Activated naive CD4-positive, alpha-beta T cell (primary cell): ENCODE results near the gene CTTN.
"Not testable (repeated sequence)": the region's sequence is repeated elsewhere in the genome, so short reads cannot be mapped to it uniquely, and the experiment has no call there.

ENCODE experiments used
- DNase-seq, 4 experiments: peaks; one replicate each; lab custom pipeline; 2025; lab: John Stamatoyannopoulos, UW

Gene CTTN

DNA sequence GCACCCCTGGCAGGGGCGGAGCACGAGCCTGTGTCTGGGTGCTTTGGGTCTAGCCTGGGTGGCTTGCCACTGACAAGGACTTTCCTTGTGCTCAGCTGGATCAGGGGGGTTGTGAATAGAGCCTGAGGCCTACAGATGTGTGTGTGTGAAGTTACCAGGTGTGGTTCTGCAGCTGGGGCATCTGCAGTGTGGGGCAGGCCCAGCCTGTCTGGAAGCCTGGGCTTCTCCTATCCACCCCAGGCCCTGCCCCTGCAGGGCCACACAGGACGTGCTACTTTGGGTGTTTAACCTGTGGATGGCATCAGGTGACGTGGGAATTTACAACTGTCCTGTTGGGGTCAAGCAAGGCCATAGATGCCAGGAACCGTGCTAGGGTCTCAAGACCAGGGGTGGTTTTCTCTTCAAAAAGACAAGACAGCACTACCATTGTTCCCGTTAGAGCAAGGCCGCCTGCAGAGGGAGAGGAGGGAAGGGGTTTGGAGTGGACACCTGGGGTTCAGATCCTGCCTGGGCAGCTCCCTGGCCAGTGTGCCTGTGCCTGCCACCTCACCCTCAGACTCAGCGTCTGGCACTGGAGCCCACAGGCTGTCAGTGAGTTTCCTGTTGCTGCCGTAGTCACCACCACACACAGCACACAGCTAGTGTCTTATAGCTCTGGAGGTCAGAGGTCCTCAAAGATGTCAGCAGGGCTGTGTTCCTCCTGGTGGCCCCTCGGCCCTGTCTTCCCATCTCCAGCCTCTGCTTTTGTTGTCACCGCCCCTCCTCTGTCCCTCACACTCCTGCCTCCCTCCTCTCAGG lies 31.6 kb downstream of the CTTN start:
- no peak for DNase-seq

GRCh38 chr11:70430671-70431574 lies 32.6 kb downstream of the CTTN start:
- DNase-seq = no peak

DNA sequence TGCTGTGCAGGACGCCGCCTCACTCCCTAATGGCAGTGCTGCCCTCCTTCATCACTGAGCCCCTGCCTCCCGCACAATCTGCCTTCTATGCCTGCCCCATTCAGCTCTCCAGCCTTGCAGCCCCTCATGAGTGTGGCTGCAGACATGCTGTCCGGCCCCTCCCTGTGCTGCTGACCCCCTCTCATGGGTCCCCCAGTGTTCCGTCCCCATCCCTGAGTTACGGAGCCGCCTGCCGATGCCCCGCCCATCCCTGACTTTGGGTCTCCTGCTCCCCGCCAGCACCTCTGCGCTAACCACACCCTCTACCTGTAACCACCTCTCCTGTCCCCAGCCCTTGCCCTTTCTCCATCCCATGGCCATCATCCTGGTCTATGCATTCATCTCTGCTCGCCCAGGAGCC lies 33.3 kb downstream of the CTTN start:
- no peak for DNase-seq

GRCh38 chr11:70432065-70432464 lies 33.7 kb downstream of the CTTN start:
- no peak for DNase-seq

GRCh38 chr11:70432580-70432979 lies 34.3 kb downstream of the CTTN start:
- DNase-seq = no peak

DNA sequence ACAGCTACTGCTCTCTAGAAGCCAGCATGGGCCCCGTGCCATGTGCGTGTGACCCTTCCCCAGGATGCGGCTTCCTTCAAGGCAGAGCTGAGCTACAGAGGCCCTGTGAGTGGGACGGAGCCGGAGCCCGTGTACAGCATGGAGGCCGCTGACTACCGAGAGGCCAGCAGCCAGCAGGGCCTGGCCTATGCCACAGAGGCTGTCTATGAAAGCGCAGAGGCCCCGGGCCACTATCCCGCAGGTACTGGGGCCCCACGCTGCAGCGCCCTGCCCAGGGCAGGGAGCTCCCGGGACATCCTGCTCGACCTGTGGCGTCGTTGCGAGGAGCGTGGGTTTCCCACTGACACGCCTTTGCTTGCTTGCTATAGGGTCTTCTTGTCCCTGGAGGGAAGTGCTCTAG lies 34.7 kb downstream of the CTTN start:
- no peak for DNase-seq

- no peak for DNase-seq
Observed at GRCh38 chr11:70433526-70433925, 35.2 kb downstream of the CTTN start.

DNA sequence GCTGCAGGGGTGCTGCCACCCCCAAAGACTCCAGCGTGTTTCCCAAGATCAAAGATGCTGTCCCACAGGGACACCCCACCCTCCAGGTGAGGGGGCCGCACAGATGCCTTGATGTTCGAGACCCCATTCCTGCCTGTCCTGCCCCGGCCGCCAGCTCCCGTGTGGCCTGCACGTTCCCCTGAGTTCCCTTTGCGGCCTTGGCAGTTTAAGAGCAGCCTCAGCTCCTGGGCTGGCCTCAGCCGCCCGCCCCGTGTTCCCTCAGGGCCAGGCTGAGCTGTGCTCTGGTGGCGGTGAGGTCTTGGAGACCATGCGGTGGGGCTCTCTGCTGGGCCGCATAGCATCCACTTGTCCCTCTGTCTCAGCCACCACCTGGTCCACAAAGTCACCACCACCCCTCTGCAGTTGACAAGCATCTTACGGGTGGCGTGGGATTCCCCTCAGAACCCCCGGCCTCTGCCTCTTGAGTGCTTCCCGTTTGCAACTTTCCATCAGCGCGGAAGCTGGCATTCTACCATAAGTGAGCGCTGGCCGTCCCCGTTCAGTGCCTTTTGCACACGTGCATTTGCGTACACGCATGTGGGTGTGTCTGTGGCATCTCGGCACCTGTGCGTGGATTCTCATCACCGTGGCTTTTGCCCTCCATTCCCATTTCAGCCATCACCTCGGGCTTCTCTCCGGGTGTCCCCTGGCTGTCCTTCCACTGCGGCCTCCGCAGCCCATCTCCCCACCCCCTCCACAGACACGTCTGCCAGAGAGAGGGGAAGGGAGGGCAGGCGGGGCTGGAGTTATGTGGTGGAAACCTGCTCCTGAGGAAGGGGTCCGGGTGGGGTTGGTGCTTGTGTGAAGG lies 35.9 kb downstream of the CTTN start:
- no peak for DNase-seq

- DNase-seq = no peak
Observed at GRCh38 chr11:70434813-70435278, 36.5 kb downstream of the CTTN start.

DNA sequence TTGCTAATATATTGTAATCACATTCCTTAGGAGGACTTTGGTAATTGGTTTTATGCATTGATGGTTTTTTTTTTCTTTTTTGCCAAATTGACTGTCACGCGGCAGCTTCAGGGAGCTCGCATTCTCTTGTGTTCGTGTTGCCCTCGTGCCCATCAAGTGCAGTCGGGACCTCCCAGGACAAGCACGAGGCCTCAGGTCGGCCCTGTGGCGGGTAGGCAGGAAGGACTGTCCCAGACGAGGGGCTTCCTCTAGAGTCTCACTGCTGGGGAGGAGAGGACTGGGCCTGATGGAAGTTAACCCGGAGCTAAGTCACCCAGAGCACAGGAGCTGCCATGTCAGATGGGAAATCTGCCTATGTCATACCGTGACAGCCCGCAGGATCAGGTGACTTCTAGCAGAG lies 37.0 kb downstream of the CTTN start:
- DNase-seq = no peak

GRCh38 chr11:70435765-70436500 lies 37.6 kb downstream of the CTTN start:
- DNase-seq = no peak

- DNase-seq = no peak
Observed at GRCh38 chr11:70436501-70436860, 38.2 kb downstream of the CTTN start.

DNA sequence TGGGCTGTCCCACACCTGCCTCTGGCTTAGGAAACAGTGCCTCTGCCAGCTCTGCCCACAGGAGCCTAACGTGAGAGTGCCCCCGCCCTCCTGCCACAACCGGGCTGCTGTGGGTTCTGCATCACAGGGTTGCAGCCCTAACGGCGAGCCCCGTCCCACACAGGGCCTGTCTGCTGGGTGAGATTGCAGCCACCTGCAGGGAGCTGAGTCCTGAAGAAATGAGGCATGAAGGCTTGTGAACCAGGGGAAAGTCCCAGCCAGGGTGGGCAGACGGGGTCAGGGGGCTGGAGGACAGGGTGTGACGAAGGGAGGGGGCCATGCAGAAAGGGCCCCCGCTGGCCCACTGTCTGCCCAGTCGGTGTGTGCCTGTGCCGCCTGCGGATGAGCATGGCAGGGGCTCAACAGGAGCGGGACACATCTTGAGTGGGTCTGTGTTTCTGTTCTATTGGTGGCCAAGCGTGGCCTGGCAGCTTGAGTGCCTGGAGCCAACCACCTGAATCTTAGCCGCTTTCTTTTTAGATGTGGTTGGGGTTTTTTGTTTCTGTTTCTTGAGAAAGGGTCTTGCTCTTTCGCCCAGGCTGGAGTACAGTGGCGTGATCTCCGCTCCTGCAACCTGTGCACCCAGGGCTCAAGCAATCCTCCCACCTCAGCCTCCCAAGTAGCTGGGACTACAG lies 38.9 kb downstream of the CTTN start:
- DNase-seq = no peak

DNA sequence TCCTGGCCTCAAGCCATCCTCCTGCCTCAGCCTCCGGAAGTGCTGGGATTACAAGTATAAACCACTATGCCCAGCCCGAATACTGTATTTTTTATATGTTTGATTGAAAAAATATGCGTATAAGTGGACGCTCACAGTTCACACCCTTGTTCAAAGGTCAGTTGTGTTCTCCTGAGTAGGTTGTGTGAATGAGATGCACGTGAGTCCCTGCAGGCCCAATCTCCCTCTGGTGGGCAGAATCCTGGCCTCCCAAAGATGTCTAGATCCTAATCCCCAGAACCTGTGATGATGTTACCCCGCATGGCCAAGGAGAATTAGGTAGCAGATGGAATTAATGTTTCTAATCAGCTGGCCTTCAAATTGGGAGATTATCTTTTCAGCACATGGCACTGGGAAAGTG lies 41.9 kb downstream of the CTTN start:
- no peak for DNase-seq

DNA sequence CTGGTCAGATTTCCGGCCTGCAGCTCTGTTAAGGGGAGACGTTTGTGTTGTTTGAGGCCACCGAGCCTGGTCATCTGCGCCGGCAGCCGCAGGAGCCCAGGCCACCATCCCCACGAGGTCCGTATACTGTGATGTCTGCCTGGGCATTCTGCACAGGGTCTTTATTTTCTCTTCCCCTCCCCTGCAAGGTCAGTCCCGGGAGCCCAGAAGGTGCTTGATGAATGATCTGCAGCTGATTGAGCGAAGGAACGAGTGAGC lies 45.4 kb downstream of the CTTN start:
- no peak for DNase-seq

DNA sequence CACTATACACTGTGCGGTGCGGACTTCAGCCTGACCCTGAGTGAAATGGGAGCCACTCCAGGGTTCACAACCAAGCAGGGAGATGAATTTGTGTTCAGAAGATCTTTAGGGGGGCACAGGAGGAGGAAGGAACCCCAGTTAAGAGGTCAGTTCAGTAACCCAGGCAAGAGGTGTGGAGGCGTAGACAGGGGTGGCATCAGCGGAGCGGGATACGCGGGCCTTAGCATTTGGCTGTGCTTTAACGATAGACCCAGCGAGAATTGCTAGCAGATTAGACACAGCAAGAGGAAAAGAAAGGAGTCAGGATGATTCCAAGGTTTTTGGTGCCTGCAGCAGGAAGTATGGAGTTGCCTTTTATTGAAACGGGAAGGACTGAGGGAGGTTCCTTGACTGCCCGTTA lies 46.8 kb downstream of the CTTN start:
- DNase-seq = no peak

DNA sequence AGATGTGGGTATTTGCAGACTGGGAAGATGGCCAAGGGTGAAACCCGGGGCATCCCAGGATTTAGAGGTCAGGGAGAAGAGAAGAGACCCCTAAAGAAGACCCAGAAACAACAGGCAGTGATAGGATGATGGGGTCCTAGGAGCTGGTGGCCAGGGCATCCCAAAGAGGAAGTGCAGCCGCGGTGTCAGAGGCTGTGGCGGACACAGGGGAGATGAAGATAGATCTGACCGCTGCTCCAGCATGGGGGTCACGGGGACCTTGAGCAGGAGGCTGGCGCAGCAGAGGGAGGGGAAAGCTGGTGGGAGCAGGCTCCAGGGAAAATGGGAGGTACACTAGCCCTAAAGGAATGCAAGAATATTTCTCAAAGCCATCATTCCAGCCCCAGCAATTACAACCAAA lies 47.3 kb downstream of the CTTN start:
- no peak for DNase-seq

DNA sequence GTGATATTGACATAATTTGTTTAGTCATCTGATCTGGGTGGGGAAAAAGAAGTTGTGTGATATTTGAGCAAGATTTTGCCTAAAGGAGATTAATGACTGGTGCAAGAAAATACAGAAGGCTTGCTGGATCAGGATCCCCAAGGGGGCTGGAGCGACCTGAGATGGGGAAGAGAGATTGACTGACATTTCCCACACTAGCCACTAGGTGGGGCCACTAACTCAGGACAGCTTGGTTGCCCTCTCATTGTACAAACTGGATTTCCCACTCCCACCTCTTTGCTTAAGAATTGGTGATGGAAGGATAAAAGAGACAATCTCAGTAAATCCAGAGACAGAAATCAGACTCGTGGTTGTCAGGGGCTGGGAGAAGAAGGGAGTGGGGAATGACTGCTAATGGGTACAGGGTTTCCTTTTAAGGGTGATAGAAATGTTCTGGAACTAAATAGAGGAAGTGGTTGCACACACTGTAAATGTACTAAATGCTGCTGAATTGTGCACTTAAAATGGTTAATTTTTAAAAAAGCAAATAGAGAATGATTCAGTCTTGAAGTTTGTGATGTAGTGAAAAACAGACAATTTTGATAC lies 50.7 kb downstream of the CTTN start:
- no peak for DNase-seq

DNA sequence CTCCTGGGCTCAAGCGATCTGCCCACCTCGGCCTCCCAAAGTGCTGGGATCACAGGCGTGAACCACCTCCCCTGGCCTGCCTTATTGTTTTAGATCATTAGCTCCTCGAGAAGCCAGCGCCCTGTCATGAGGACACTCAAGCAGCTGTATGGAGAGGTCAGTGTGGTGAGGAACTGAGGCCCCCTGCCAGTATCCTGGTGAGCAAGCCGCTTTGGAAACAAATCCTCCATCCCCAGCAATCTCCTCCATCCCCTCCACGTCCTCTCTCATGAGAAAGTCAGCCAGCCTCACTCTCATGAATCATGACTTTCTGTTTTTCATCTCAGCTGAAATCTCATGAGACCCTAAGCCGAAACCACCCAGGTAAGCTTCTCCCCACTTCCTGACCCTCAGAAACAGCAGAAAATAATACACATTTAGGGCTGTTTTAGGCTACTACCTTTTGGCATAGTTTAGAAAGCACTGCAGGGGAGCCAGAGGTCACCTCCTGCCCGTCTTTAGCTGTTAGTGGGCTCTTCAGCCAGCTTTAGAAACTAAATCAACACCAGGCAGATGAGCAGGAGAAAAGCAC lies 56.0 kb downstream of the CTTN start:
- no peak for DNase-seq

- not testable (repeated sequence) for DNase-seq
Observed at GRCh38 chr11:70454811-70455210, 56.5 kb downstream of the CTTN start.

GRCh38 chr11:70455354-70455753 lies 57.0 kb downstream of the CTTN start:
- no peak for DNase-seq
